Chondrocyte (in vitro differentiated cells): ENCODE results near the gene ZNHIT6. TPM values are rescaled to one million over a fixed set of nuclear protein-coding genes. Genes with fewer than 3 reads are reported as not detected.

Experiments used
- DNase-seq: peaks from one replicate; pipeline ENCODE4 v3.0.0; 2021; ENCODE audit warnings: mixed read lengths, low spot score
- H3K27ac Mint-ChIP-seq: one replicate; pipeline ENCODE4 v1.8.0; 2021; ENCODE audit warnings: mild to moderate bottlenecking, moderate library complexity, mixed read lengths; ENCODE audit not compliant: unreplicated experiment
- H3K27me3 Mint-ChIP-seq: 2 replicates; pipeline ENCODE4 v1.8.0; 2021; ENCODE audit warnings: low read depth, mixed read lengths
- H3K36me3 Mint-ChIP-seq: 2 replicates; pipeline ENCODE4 v1.8.0; 2021; ENCODE audit warnings: low read depth, mixed read lengths
- H3K4me1 Mint-ChIP-seq: 2 replicates; pipeline ENCODE4 v1.8.0; 2021; ENCODE audit warnings: low read depth, mild to moderate bottlenecking, mixed read lengths
- H3K4me3 Mint-ChIP-seq: one replicate; pipeline ENCODE4 v1.8.0; 2021; ENCODE audit warnings: mild to moderate bottlenecking, moderate library complexity, mixed read lengths; ENCODE audit not compliant: unreplicated experiment
- H3K9me3 Mint-ChIP-seq: 2 replicates; pipeline ENCODE4 v1.8.0; 2021; ENCODE audit warnings: low read depth, mixed read lengths
- total RNA-seq: library from RNA; stranded (reverse); gene quantifications from 3 replicates; pipeline ENCODE4 v1.2.1, GENCODE V29; 2021
- TF ChIP-seq, protein P1 (sequence below): fragments of 200-600 bp; sonication (generic); IDR thresholded peaks from 2 replicates; pipeline ENCODE4 v1.5.0; 2021; ENCODE audit warnings: antibody characterized with exemption, mild to moderate bottlenecking, moderate library complexity

Gene ZNHIT6
- total RNA-seq, 1 donor from 2014 or later = 14.3 TPM

GRCh38 chr1:85623061-85623471 lies 85.2 kb downstream of the ZNHIT6 start:
- H3K27ac Mint-ChIP-seq = peak overlapping the region; percentile 36
- H3K36me3 Mint-ChIP-seq = peaks cover 20% of the 10 kb centered on the region
- H3K27me3 Mint-ChIP-seq = no peaks in the 10 kb centered on the region
- peaks cover 40% of the 10 kb centered on the region for H3K4me1 Mint-ChIP-seq
- no peak overlapping the region for H3K4me3 Mint-ChIP-seq
- peaks cover 29% of the 10 kb centered on the region for H3K9me3 Mint-ChIP-seq
- no peak for DNase-seq
- TF ChIP-seq, protein P1, sequence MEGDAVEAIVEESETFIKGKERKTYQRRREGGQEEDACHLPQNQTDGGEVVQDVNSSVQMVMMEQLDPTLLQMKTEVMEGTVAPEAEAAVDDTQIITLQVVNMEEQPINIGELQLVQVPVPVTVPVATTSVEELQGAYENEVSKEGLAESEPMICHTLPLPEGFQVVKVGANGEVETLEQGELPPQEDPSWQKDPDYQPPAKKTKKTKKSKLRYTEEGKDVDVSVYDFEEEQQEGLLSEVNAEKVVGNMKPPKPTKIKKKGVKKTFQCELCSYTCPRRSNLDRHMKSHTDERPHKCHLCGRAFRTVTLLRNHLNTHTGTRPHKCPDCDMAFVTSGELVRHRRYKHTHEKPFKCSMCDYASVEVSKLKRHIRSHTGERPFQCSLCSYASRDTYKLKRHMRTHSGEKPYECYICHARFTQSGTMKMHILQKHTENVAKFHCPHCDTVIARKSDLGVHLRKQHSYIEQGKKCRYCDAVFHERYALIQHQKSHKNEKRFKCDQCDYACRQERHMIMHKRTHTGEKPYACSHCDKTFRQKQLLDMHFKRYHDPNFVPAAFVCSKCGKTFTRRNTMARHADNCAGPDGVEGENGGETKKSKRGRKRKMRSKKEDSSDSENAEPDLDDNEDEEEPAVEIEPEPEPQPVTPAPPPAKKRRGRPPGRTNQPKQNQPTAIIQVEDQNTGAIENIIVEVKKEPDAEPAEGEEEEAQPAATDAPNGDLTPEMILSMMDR = no peak

- Mint-ChIP-seq H3K9me3 (peaks cover 27% of the 10 kb centered on the region), H3K4me3 (no peak overlapping the region), H3K4me1 (peaks cover 37% of the 10 kb centered on the region), H3K27me3 (no peaks in the 10 kb centered on the region), H3K27ac (no peak overlapping the region), H3K36me3 (peaks cover 17% of the 10 kb centered on the region)
- TF ChIP-seq, protein P1 = no peak
- no peak for DNase-seq
These were observed 86.8 kb downstream of the ZNHIT6 start for GRCh38 chr1:85621430-85621829.

DNA sequence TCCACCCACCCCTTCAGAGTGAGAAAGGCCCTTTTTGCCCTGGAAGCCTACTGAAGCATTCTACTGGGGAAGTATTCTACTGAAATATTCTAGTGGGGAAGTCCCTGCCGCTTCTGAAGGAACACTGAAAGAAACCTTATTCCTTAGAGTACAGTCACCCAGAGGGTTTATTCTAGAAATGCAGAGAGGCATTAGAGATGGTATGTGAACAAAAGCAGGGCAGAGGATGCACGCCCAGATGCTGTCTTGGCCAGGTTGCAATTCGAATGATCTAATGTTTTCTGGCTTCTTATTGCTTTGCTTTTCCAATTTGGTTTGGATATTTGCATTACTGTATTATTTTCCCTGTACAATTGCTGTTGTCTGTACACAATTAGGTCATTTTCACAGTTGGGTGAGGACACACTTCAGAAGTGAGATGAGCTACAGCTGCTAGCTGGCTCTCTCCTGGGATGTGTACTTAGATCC lies 90.6 kb downstream of the ZNHIT6 start:
- Mint-ChIP-seq H3K9me3 (peaks cover 19% of the 10 kb centered on the region), H3K4me3 (no peak overlapping the region), H3K27me3 (no peaks in the 10 kb centered on the region), H3K27ac (peak overlapping the region; percentile 74), H3K4me1 (peaks cover 36% of the 10 kb centered on the region), H3K36me3 (peaks cover 15% of the 10 kb centered on the region)
- no peak for DNase-seq
- TF ChIP-seq, protein P1 = no peak

- peaks cover 39% of the 10 kb centered on the region for H3K4me1 Mint-ChIP-seq
- TF ChIP-seq, protein P1 = no peak
- peaks cover 11% of the 10 kb centered on the region for H3K9me3 Mint-ChIP-seq
- DNase-seq = no peak
- H3K27ac Mint-ChIP-seq = peak overlapping the region; percentile 54
- no peak overlapping the region for H3K4me3 Mint-ChIP-seq
- H3K36me3 Mint-ChIP-seq = peaks cover 8% of the 10 kb centered on the region
- no peaks in the 10 kb centered on the region for H3K27me3 Mint-ChIP-seq
These were observed 91.5 kb downstream of the ZNHIT6 start for GRCh38 chr1:85616736-85617135.

- no peak for DNase-seq
- no peak overlapping the region for H3K4me3 Mint-ChIP-seq
- H3K4me1 Mint-ChIP-seq = peaks cover 43% of the 10 kb centered on the region
- no peaks in the 10 kb centered on the region for H3K27me3 Mint-ChIP-seq
- no peak overlapping the region for H3K27ac Mint-ChIP-seq
- TF ChIP-seq, protein P1 = no peak
- peaks cover 6% of the 10 kb centered on the region for H3K36me3 Mint-ChIP-seq
- H3K9me3 Mint-ChIP-seq = peaks cover 9% of the 10 kb centered on the region
These were observed 91.9 kb downstream of the ZNHIT6 start for GRCh38 chr1:85616364-85616705.
